ENCODE data around the gene CDK5R1.

Gene CDK5R1

GRCh38 chr17:32470405-32471167, 16.2 kb upstream of the CDK5R1 start:
- WGBS, 2 experiments (ENCODE audit: insufficient coverage in 2 of 2): 92 to 93% methylated on average over 3 to 5 of the region's 6 CpGs
- Histone ChIP-seq H3K27ac (ENCODE audit: low read depth, low read length, severe bottlenecking) (no peak overlapping the region), H3K9me3 (ENCODE audit: control insufficient read depth, low read length) (no peaks in the 10 kb centered on the region), H3K36me3 (ENCODE audit: control insufficient read depth, insufficient read depth, low read length) (peaks cover 95% of the 10 kb centered on the region), H3K4me3 (ENCODE audit: extremely low read depth, insufficient read depth, low read length, poor library complexity, severe bottlenecking) (no peak overlapping the region), H3K4me1 (ENCODE audit: control insufficient read depth, insufficient read depth, low read length, poor library complexity, severe bottlenecking) (no peaks in the 10 kb centered on the region)

- no peaks in the 10 kb centered on the region for H3K4me1 ChIP-seq (ENCODE audit: control insufficient read depth, insufficient read depth, low read length, poor library complexity, severe bottlenecking)
- H3K27ac ChIP-seq (ENCODE audit: low read depth, low read length, severe bottlenecking): no peak overlapping the region
- WGBS, 2 experiments (ENCODE audit: insufficient coverage in 2 of 2): 85 to 94% methylated on average over 2 to 3 of the region's 4 CpGs
- H3K36me3 ChIP-seq (ENCODE audit: control insufficient read depth, insufficient read depth, low read length): peaks cover 95% of the 10 kb centered on the region
- H3K4me3 ChIP-seq (ENCODE audit: extremely low read depth, insufficient read depth, low read length, poor library complexity, severe bottlenecking): no peak overlapping the region
- no peaks in the 10 kb centered on the region for H3K9me3 ChIP-seq (ENCODE audit: control insufficient read depth, low read length)
Measured at GRCh38 chr17:32471652-32472051, 15.1 kb upstream of the CDK5R1 start.

GRCh38 chr17:32475258-32475657, 11.5 kb upstream of the CDK5R1 start:
- Histone ChIP-seq H3K36me3 (ENCODE audit: control insufficient read depth, insufficient read depth, low read length) (peaks cover 96% of the 10 kb centered on the region), H3K9me3 (ENCODE audit: control insufficient read depth, low read length) (no peaks in the 10 kb centered on the region), H3K4me1 (ENCODE audit: control insufficient read depth, insufficient read depth, low read length, poor library complexity, severe bottlenecking) (no peaks in the 10 kb centered on the region), H3K27ac (ENCODE audit: low read depth, low read length, severe bottlenecking) (no peak overlapping the region), H3K4me3 (ENCODE audit: extremely low read depth, insufficient read depth, low read length, poor library complexity, severe bottlenecking) (no peak overlapping the region)
- WGBS, 2 experiments (ENCODE audit: insufficient coverage in 2 of 2): 90 to 100% methylated on average over 1 of the region's 3 CpGs

GRCh38 chr17:32477220-32477619, 9.6 kb upstream of the CDK5R1 start:
- Histone ChIP-seq H3K9me3 (ENCODE audit: control insufficient read depth, low read length) (no peaks in the 10 kb centered on the region), H3K36me3 (ENCODE audit: control insufficient read depth, insufficient read depth, low read length) (peaks cover 96% of the 10 kb centered on the region), H3K4me3 (ENCODE audit: extremely low read depth, insufficient read depth, low read length, poor library complexity, severe bottlenecking) (no peak overlapping the region), H3K27ac (ENCODE audit: low read depth, low read length, severe bottlenecking) (no peak overlapping the region), H3K4me1 (ENCODE audit: control insufficient read depth, insufficient read depth, low read length, poor library complexity, severe bottlenecking) (no peaks in the 10 kb centered on the region)
- 98% methylated on average over 7 to 8 of the region's 8 CpGs for WGBS, 2 experiments (ENCODE audit: insufficient coverage in 2 of 2)

- no peaks in the 10 kb centered on the region for H3K9me3 ChIP-seq (ENCODE audit: control insufficient read depth, low read length)
- 94 to 96% methylated on average over 3 to 5 of the region's 5 CpGs for WGBS, 2 experiments (ENCODE audit: insufficient coverage in 2 of 2)
- H3K4me1 ChIP-seq (ENCODE audit: control insufficient read depth, insufficient read depth, low read length, poor library complexity, severe bottlenecking): peaks cover 8% of the 10 kb centered on the region
- no peak overlapping the region for H3K4me3 ChIP-seq (ENCODE audit: extremely low read depth, insufficient read depth, low read length, poor library complexity, severe bottlenecking)
- H3K27ac ChIP-seq (ENCODE audit: low read depth, low read length, severe bottlenecking): no peak overlapping the region
- peaks cover 89% of the 10 kb centered on the region for H3K36me3 ChIP-seq (ENCODE audit: control insufficient read depth, insufficient read depth, low read length)
Measured at GRCh38 chr17:32479074-32479617, 7.6 kb upstream of the CDK5R1 start.

- 63 to 85% methylated on average over 1 to 3 of the region's 8 CpGs for WGBS, 2 experiments (ENCODE audit: insufficient coverage in 2 of 2)
Measured at GRCh38 chr17:32481193-32481592, 5.6 kb upstream of the CDK5R1 start.

GRCh38 chr17:32482568-32483320, 4.0 kb upstream of the CDK5R1 start:
- Histone ChIP-seq H3K9me3 (ENCODE audit: control insufficient read depth, low read length) (no peaks in the 10 kb centered on the region), H3K27ac (ENCODE audit: low read depth, low read length, severe bottlenecking) (no peak overlapping the region), H3K4me3 (ENCODE audit: extremely low read depth, insufficient read depth, low read length, poor library complexity, severe bottlenecking) (no peak overlapping the region), H3K36me3 (ENCODE audit: control insufficient read depth, insufficient read depth, low read length) (peaks cover 53% of the 10 kb centered on the region), H3K4me1 (ENCODE audit: control insufficient read depth, insufficient read depth, low read length, poor library complexity, severe bottlenecking) (peaks cover 13% of the 10 kb centered on the region)
- 84 to 96% methylated on average over 8 of the region's 11 CpGs for WGBS, 2 experiments (ENCODE audit: insufficient coverage in 2 of 2)

More at GRCh38 chr17:32481193-32481592, 5.6 kb upstream of the CDK5R1 start:
- no peak overlapping the region for H3K27ac ChIP-seq (ENCODE audit: low read depth, low read length, severe bottlenecking)
- no peak overlapping the region for H3K4me3 ChIP-seq (ENCODE audit: extremely low read depth, insufficient read depth, low read length, poor library complexity, severe bottlenecking)
- H3K36me3 ChIP-seq (ENCODE audit: control insufficient read depth, insufficient read depth, low read length): peaks cover 68% of the 10 kb centered on the region
- H3K4me1 ChIP-seq (ENCODE audit: control insufficient read depth, insufficient read depth, low read length, poor library complexity, severe bottlenecking): peaks cover 12% of the 10 kb centered on the region
- H3K9me3 ChIP-seq (ENCODE audit: control insufficient read depth, low read length): no peaks in the 10 kb centered on the region

GRCh38 chr17:32483451-32484019, 3.3 kb upstream of the CDK5R1 start:
- 14 to 19% methylated on average over 3 to 7 of the region's 7 CpGs for WGBS, 2 experiments (ENCODE audit: insufficient coverage in 2 of 2)
- Histone ChIP-seq H3K27ac (ENCODE audit: low read depth, low read length, severe bottlenecking) (peak overlapping the region; percentile 55), H3K4me1 (ENCODE audit: control insufficient read depth, insufficient read depth, low read length, poor library complexity, severe bottlenecking) (peaks cover 18% of the 10 kb centered on the region), H3K36me3 (ENCODE audit: control insufficient read depth, insufficient read depth, low read length) (peaks cover 51% of the 10 kb centered on the region), H3K9me3 (ENCODE audit: control insufficient read depth, low read length) (no peaks in the 10 kb centered on the region), H3K4me3 (ENCODE audit: extremely low read depth, insufficient read depth, low read length, poor library complexity, severe bottlenecking) (no peak overlapping the region)

- peaks cover 51% of the 10 kb centered on the region for H3K36me3 ChIP-seq (ENCODE audit: control insufficient read depth, insufficient read depth, low read length)
- H3K27ac ChIP-seq (ENCODE audit: low read depth, low read length, severe bottlenecking): peak overlapping the region; percentile 55
- peaks cover 18% of the 10 kb centered on the region for H3K4me1 ChIP-seq (ENCODE audit: control insufficient read depth, insufficient read depth, low read length, poor library complexity, severe bottlenecking)
- no peak overlapping the region for H3K4me3 ChIP-seq (ENCODE audit: extremely low read depth, insufficient read depth, low read length, poor library complexity, severe bottlenecking)
- H3K9me3 ChIP-seq (ENCODE audit: control insufficient read depth, low read length): no peaks in the 10 kb centered on the region
- WGBS, 2 experiments (ENCODE audit: insufficient coverage in 2 of 2): 69 to 82% methylated on average over 3 to 4 of the region's 4 CpGs
Measured at GRCh38 chr17:32484041-32484461, 2.7 kb upstream of the CDK5R1 start.

GRCh38 chr17:32484628-32485027, 2.2 kb upstream of the CDK5R1 start:
- Histone ChIP-seq H3K4me3 (ENCODE audit: extremely low read depth, insufficient read depth, low read length, poor library complexity, severe bottlenecking) (no peak overlapping the region), H3K9me3 (ENCODE audit: control insufficient read depth, low read length) (no peaks in the 10 kb centered on the region), H3K4me1 (ENCODE audit: control insufficient read depth, insufficient read depth, low read length, poor library complexity, severe bottlenecking) (peaks cover 18% of the 10 kb centered on the region), H3K36me3 (ENCODE audit: control insufficient read depth, insufficient read depth, low read length) (peaks cover 51% of the 10 kb centered on the region), H3K27ac (ENCODE audit: low read depth, low read length, severe bottlenecking) (no peak overlapping the region)
- 94 to 95% methylated on average over 6 to 9 of the region's 11 CpGs for WGBS, 2 experiments (ENCODE audit: insufficient coverage in 2 of 2)

Measured in mesodermal cell (in vitro differentiated cells).